KOPT-K1 (cell line): ENCODE data around the gene PIKFYVE.
"Not testable (repeated sequence)": the region's sequence is repeated elsewhere in the genome, so short reads cannot be mapped to it uniquely, and the experiment has no call there.

Experiments
- H3K27ac ChIP-seq: fragments of 200-600 bp; sonication (generic); 2 replicates; pipeline ENCODE4 v1.5.1; 2016; ENCODE audit warnings: antibody characterized with exemption, mild to moderate bottlenecking, low read depth, low read length; ENCODE audit not compliant: poor library complexity, severe bottlenecking
- H3K36me3 ChIP-seq: fragments of 200-600 bp; sonication (generic); 2 replicates; pipeline ENCODE4 v1.5.1; 2017; ENCODE audit warnings: antibody characterized with exemption, mild to moderate bottlenecking, low read length, moderate library complexity; ENCODE audit not compliant: insufficient read depth
- H3K9me3 ChIP-seq: fragments of 200-600 bp; sonication (generic); 2 replicates; pipeline ENCODE4 v1.5.1; 2017; ENCODE audit warnings: antibody characterized with exemption, low read length, mild to moderate bottlenecking; ENCODE audit not compliant: insufficient read depth, poor library complexity, severe bottlenecking

PIKFYVE gene

GRCh38 chr2:208311954-208312353, 45.9 kb downstream of the PIKFYVE start:
- H3K36me3 ChIP-seq, result peaks cover 87% of the 10 kb centered on the region
- H3K9me3 ChIP-seq, result peaks cover 16% of the 10 kb centered on the region
- H3K27ac ChIP-seq, result no peak overlapping the region

- H3K27ac ChIP-seq, result no peak overlapping the region
- peaks cover 16% of the 10 kb centered on the region for H3K9me3 ChIP-seq
- peaks cover 87% of the 10 kb centered on the region for H3K36me3 ChIP-seq
These were observed 49.2 kb downstream of the PIKFYVE start for GRCh38 chr2:208315081-208315788.

- H3K9me3 ChIP-seq, result peaks cover 16% of the 10 kb centered on the region
- no peak overlapping the region for H3K27ac ChIP-seq
- H3K36me3 ChIP-seq, result peaks cover 86% of the 10 kb centered on the region
These were observed 52.1 kb downstream of the PIKFYVE start for GRCh38 chr2:208318127-208318526.

GRCh38 chr2:208319391-208319790, 53.3 kb downstream of the PIKFYVE start:
- Histone ChIP-seq H3K27ac (no peak overlapping the region), H3K36me3 (peaks cover 82% of the 10 kb centered on the region), H3K9me3 (peaks cover 16% of the 10 kb centered on the region)

- H3K27ac ChIP-seq, result no peak overlapping the region
These were observed 54.6 kb downstream of the PIKFYVE start for GRCh38 chr2:208320686-208321085.

GRCh38 chr2:208326016-208326415, 60.0 kb downstream of the PIKFYVE start:
- H3K9me3 ChIP-seq, result no peaks in the 10 kb centered on the region
- peaks cover 88% of the 10 kb centered on the region for H3K36me3 ChIP-seq
- H3K27ac ChIP-seq, result no peak overlapping the region

More at GRCh38 chr2:208320686-208321085, 54.6 kb downstream of the PIKFYVE start:
- H3K36me3 ChIP-seq, result peaks cover 82% of the 10 kb centered on the region
- peaks cover 5% of the 10 kb centered on the region for H3K9me3 ChIP-seq

GRCh38 chr2:208329485-208329884, 63.4 kb downstream of the PIKFYVE start:
- Histone ChIP-seq H3K9me3 (no peaks in the 10 kb centered on the region), H3K27ac (no peak overlapping the region), H3K36me3 (peaks cover 100% of the 10 kb centered on the region)

GRCh38 chr2:208334230-208334629, 68.2 kb downstream of the PIKFYVE start:
- no peak overlapping the region for H3K27ac ChIP-seq
- H3K9me3 ChIP-seq, result no peaks in the 10 kb centered on the region
- H3K36me3 ChIP-seq, result peaks cover 100% of the 10 kb centered on the region

- Histone ChIP-seq H3K27ac (no peak overlapping the region), H3K36me3 (peaks cover 96% of the 10 kb centered on the region), H3K9me3 (no peaks in the 10 kb centered on the region)
These were observed 80.7 kb downstream of the PIKFYVE start for GRCh38 chr2:208346756-208347155.

GRCh38 chr2:208350610-208351009, 84.6 kb downstream of the PIKFYVE start:
- Histone ChIP-seq H3K27ac (no peak overlapping the region), H3K36me3 (peaks cover 96% of the 10 kb centered on the region), H3K9me3 (no peaks in the 10 kb centered on the region)

GRCh38 chr2:208352644-208353567, 86.9 kb downstream of the PIKFYVE start:
- peaks cover 96% of the 10 kb centered on the region for H3K36me3 ChIP-seq
- H3K9me3 ChIP-seq, result no peaks in the 10 kb centered on the region
- no peak overlapping the region for H3K27ac ChIP-seq

GRCh38 chr2:208354964-208355381, 88.9 kb downstream of the PIKFYVE start:
- Histone ChIP-seq H3K36me3 (peaks cover 93% of the 10 kb centered on the region), H3K27ac (no peak overlapping the region), H3K9me3 (no peaks in the 10 kb centered on the region)

- H3K27ac ChIP-seq, H3K9me3 ChIP-seq: not testable (repeated sequence)
- H3K36me3 ChIP-seq, result peaks cover 81% of the 10 kb centered on the region
These were observed 90.4 kb downstream of the PIKFYVE start for GRCh38 chr2:208356420-208356819.

- H3K9me3 ChIP-seq, result no peaks in the 10 kb centered on the region
- peaks cover 75% of the 10 kb centered on the region for H3K36me3 ChIP-seq
- no peak overlapping the region for H3K27ac ChIP-seq
These were observed 91.0 kb downstream of the PIKFYVE start for GRCh38 chr2:208356846-208357574.
